PC-9 (cell line): Measurements from ENCODE around the gene DEXI. TPM values are rescaled to one million over a fixed set of nuclear protein-coding genes. Genes with fewer than 3 reads are reported as not detected.

Experiments used
- BruUV-seq: library from RNA; stranded (reverse); fragments of 400-500 nt; replicated peaks from 2 replicates; lab custom pipeline; 2021; lab: Mats Ljungman, UMichigan
- CTCF ChIA-PET: fragments of 300-600 bp; sonication (Branson Sonifier 250); formaldehyde crosslinking; loops from one replicate; lab custom pipeline; 2022; ENCODE audit warnings: antibody characterized with exemption; lab: Charles Lee
- POLR2A ChIA-PET: fragments of 300-600 bp; sonication (Branson Sonifier 250); formaldehyde crosslinking; loops from one replicate; lab custom pipeline; 2022; ENCODE audit warnings: antibody characterized with exemption; ENCODE audit not compliant: unreplicated experiment; lab: Charles Lee
- DNase-seq, 2 experiments: peaks; one replicate each; pipeline versions ENCODE4 v3.0.0 to v3.0.0-alpha.2; 2015 to 2022; ENCODE audit warnings: mixed read lengths in 1 of 2
- H2AFZ ChIP-seq: fragments of 200-600 bp; sonication (generic); 2 replicates; pipeline ENCODE4 v1.8.1; 2017; ENCODE audit warnings: antibody characterized with exemption
- H3F3A ChIP-seq: fragments of 200-600 bp; sonication (generic); 2 replicates; pipeline ENCODE4 v1.8.1; 2017; ENCODE audit warnings: antibody characterized with exemption, mild to moderate bottlenecking, low read depth; ENCODE audit not compliant: insufficient read depth
- H3K27ac ChIP-seq: fragments of 200-600 bp; sonication (generic); 2 replicates; pipeline ENCODE4 v1.6.1; 2016; ENCODE audit warnings: mixed run types
- H3K27me3 ChIP-seq: fragments of 200-600 bp; sonication (generic); 2 replicates; pipeline ENCODE4 v1.6.1; 2016; ENCODE audit warnings: low read depth, mixed run types; ENCODE audit not compliant: insufficient read depth
- H3K36me3 ChIP-seq: fragments of 200-600 bp; sonication (generic); 2 replicates; pipeline ENCODE4 v1.6.1; 2016; ENCODE audit warnings: low read depth, mixed run types
- H3K4me1 ChIP-seq: fragments of 200-600 bp; sonication (generic); replicated peaks from 2 replicates; pipeline ENCODE4 v1.6.1; 2016; ENCODE audit warnings: mixed run types; ENCODE audit not compliant: insufficient read depth
- H3K4me2 ChIP-seq: fragments of 200-600 bp; sonication (generic); 2 replicates; pipeline ENCODE4 v1.6.1; 2017; ENCODE audit warnings: mixed run types
- H3K4me3 ChIP-seq: fragments of 200-600 bp; sonication (generic); 2 replicates; pipeline ENCODE4 v1.6.1; 2016; ENCODE audit warnings: mixed run types
- H3K79me2 ChIP-seq: fragments of 200-600 bp; sonication (generic); 2 replicates; pipeline ENCODE4 v1.6.1; 2017; ENCODE audit warnings: low read depth, mixed run types
- H3K9me2 ChIP-seq: fragments of 200-600 bp; sonication (generic); 2 replicates; pipeline ENCODE4 v1.8.1; 2017; ENCODE audit warnings: mild to moderate bottlenecking; ENCODE audit not compliant: insufficient read depth
- H3K9me3 ChIP-seq: fragments of 200-600 bp; sonication (generic); 2 replicates; pipeline ENCODE4 v1.8.1; 2016; ENCODE audit warnings: low read depth; ENCODE audit not compliant: insufficient read depth
- H4K20me1 ChIP-seq: fragments of 200-600 bp; sonication (generic); 2 replicates; pipeline ENCODE4 v1.8.1; 2017; ENCODE audit not compliant: insufficient read depth
- EZH2 ChIP-seq: fragments of 200-600 bp; sonication (generic); IDR thresholded peaks from 2 replicates; pipeline ENCODE4 v1.8.0; 2017; ENCODE audit warnings: antibody characterized with exemption, low read depth
- intact Hi-C: fragments of 100-400 bp; cut with micrococcal nuclease; formaldehyde crosslinking; loops from one replicate; pipeline ENCODE4 v1.10.0; 2022; ENCODE audit not compliant: unreplicated experiment
- total RNA-seq: library from RNA; stranded (reverse); gene quantifications from 2 replicates; pipeline ENCODE4 v1.2.3, GENCODE V29; 2021
- TF ChIP-seq, protein P1 (sequence below): fragments of 200-600 bp; sonication (generic); conservative IDR thresholded peaks from 2 replicates; pipeline ENCODE4 v1.6.1; 2017; ENCODE audit warnings: mixed run types, antibody characterized with exemption, mild to moderate bottlenecking, moderate library complexity

The DEXI gene
- total RNA-seq, 1 experiment from 2014 or later, result 33.1 TPM

DNA sequence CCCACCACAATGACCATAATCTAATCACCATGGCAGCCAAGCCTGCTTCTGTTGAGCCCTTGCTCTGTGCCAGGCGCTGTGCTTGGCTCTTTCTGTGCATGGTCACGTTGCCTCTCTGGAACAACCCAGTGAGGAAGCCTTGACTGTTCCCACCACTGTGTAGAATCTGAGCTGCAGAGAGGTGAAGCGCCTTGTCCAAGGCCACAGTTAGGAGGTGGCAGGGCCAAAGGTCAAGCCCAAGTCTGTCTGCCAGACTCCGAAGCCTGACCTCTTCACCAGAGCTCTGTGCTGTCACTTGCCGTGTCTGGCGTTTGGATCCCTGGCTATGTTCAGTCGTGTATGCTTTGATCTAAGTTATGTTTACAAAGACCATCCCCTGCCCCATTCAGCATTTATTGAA, 12.6 kb upstream of the DEXI start:
- Histone ChIP-seq H4K20me1 (peaks cover 9% of the 10 kb centered on the region; the same call in 1 of the 2 replicates), H3K9me3 (no peaks in the 10 kb centered on the region), H3K4me2 (no peak overlapping the region), H2AFZ (no peak overlapping the region), H3K4me3 (no peak overlapping the region), H3K4me1 (peaks cover 28% of the 10 kb centered on the region), H3K79me2 (peaks cover 14% of the 10 kb centered on the region), H3K27me3 (no peaks in the 10 kb centered on the region), H3K9me2 (no peaks in the 10 kb centered on the region), H3K36me3 (no peaks in the 10 kb centered on the region), H3F3A (peaks cover 18% of the 10 kb centered on the region), H3K27ac (no peak overlapping the region)
- intact Hi-C loops, result loop anchor here (5.0 kb wide), 2 partner anchors 757 to 857 kb away; no protein-coding TSS in a partner anchor
- BruUV-seq, result no TSS peak
- POLR2A ChIA-PET, result no interaction called here
- CTCF ChIA-PET, result no interaction called here
- TF ChIP-seq EZH2, result no peak
- DNase-seq, result no peak

DNA sequence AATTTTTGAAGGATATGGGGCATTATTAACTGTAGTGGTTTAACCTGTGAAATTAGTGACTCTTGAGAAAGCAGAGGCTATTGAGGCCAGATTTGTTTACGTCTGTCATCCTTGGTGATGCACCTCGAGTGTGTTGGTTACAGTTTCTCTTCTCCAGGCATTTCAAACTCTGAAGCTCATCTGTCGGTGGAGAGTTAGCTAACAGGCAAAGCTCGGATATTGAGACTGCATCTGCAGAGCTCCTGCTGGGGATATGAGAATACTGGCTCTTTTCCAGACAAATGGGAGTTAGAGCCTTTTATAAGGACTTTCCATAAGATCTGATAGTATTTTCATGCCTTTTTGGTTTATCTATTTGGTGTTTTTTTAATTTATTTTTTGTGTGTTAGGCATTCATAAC, 8.8 kb upstream of the DEXI start:
- Histone ChIP-seq H3K27me3 (no peaks in the 10 kb centered on the region), H3K9me2 (no peaks in the 10 kb centered on the region), H3K27ac (no peak overlapping the region), H3K4me3 (no peak overlapping the region), H3K9me3 (no peaks in the 10 kb centered on the region), H4K20me1 (peaks cover 9% of the 10 kb centered on the region; the same call in 1 of the 2 replicates), H3K36me3 (no peaks in the 10 kb centered on the region), H3K79me2 (peaks cover 38% of the 10 kb centered on the region), H2AFZ (no peak overlapping the region), H3K4me1 (peaks cover 34% of the 10 kb centered on the region), H3F3A (peaks cover 13% of the 10 kb centered on the region), H3K4me2 (peak overlapping the region; percentile 54)
- POLR2A ChIA-PET, result interaction anchor here (0.5 kb wide), 1 partner anchor 305 kb away, joined by 4 read pairs; the partner anchor contains the start of gene SOCS1
- BruUV-seq, result no TSS peak
- CTCF ChIA-PET, result interaction anchor here (1.2 kb wide), 1 partner anchor 9 kb away, joined by 3 read pairs; the partner anchor contains the start of gene DEXI
- no peak for DNase-seq
- intact Hi-C loops, result loop anchor here (5.0 kb wide), 2 partner anchors 761 to 861 kb away; no protein-coding TSS in a partner anchor
- TF ChIP-seq, protein P1, sequence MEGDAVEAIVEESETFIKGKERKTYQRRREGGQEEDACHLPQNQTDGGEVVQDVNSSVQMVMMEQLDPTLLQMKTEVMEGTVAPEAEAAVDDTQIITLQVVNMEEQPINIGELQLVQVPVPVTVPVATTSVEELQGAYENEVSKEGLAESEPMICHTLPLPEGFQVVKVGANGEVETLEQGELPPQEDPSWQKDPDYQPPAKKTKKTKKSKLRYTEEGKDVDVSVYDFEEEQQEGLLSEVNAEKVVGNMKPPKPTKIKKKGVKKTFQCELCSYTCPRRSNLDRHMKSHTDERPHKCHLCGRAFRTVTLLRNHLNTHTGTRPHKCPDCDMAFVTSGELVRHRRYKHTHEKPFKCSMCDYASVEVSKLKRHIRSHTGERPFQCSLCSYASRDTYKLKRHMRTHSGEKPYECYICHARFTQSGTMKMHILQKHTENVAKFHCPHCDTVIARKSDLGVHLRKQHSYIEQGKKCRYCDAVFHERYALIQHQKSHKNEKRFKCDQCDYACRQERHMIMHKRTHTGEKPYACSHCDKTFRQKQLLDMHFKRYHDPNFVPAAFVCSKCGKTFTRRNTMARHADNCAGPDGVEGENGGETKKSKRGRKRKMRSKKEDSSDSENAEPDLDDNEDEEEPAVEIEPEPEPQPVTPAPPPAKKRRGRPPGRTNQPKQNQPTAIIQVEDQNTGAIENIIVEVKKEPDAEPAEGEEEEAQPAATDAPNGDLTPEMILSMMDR, result no peak
- no peak for TF ChIP-seq EZH2

GRCh38 chr16:10950393-10950792, 8.1 kb upstream of the DEXI start:
- H3K27ac ChIP-seq, result peak overlapping the region; percentile 41
- no peaks in the 10 kb centered on the region for H3K27me3 ChIP-seq
- no peak overlapping the region for H3K4me3 ChIP-seq
- peaks cover 40% of the 10 kb centered on the region for H3K4me1 ChIP-seq
- CTCF ChIA-PET, result interaction anchor here (0.5 to 1.2 kb wide), 4 partner anchors 8 to 324 kb away, joined by 3 to 6 read pairs (median 4); partner anchors contain the start of gene DEXI
- DNase-seq, result peak; percentile 70 to 79
- H3F3A ChIP-seq, result peaks cover 13% of the 10 kb centered on the region
- TF ChIP-seq EZH2, result no peak
- TF ChIP-seq, protein P1, result no peak
- no peak overlapping the region for H2AFZ ChIP-seq
- intact Hi-C loops, result loop anchor here (5.0 kb wide), 2 partner anchors 762 to 862 kb away; no protein-coding TSS in a partner anchor
- POLR2A ChIA-PET, result no interaction called here
- peaks cover 45% of the 10 kb centered on the region for H3K79me2 ChIP-seq
- no peaks in the 10 kb centered on the region for H3K9me2 ChIP-seq
- H3K36me3 ChIP-seq, result no peaks in the 10 kb centered on the region
- no TSS peak for BruUV-seq
- H3K9me3 ChIP-seq, result no peaks in the 10 kb centered on the region
- peaks cover 9% of the 10 kb centered on the region; the same call in 1 of the 2 replicates for H4K20me1 ChIP-seq
- peak overlapping the region; percentile 54 for H3K4me2 ChIP-seq
